GM19397 (cell line): ENCODE data around the gene TRIML1.
"Not testable (repeated sequence)": the region's sequence is repeated elsewhere in the genome, so short reads cannot be mapped to it uniquely, and the experiment has no call there.

ENCODE experiments used
- ATAC-seq: cut with Tn5 transposase; IDR thresholded peaks from one replicate; pipeline ENCODE4 v1.9.1; 2021; ENCODE audit warnings: mild to moderate bottlenecking, moderate library complexity; ENCODE audit not compliant: unreplicated experiment

The TRIML1 gene

DNA sequence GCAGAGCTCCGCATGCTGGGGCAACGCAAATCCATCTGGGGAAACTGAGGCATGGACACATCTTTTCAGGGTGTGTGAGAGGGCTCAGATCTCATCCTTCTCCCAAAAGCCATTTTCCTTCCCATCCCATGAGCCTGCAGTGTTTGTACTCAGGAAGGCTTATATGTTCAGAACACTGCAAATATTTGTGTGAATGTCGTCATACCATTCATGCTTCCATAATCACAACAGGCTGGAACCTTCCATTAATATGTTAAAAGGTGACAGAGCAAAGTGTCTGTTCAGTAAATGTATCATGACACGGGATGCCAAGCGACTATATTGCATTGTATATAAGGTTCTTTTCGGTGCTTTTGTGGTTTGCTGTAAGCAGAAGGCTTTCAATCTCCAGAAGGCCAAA lies 8.5 kb downstream of the TRIML1 start:
- no peak for ATAC-seq

DNA sequence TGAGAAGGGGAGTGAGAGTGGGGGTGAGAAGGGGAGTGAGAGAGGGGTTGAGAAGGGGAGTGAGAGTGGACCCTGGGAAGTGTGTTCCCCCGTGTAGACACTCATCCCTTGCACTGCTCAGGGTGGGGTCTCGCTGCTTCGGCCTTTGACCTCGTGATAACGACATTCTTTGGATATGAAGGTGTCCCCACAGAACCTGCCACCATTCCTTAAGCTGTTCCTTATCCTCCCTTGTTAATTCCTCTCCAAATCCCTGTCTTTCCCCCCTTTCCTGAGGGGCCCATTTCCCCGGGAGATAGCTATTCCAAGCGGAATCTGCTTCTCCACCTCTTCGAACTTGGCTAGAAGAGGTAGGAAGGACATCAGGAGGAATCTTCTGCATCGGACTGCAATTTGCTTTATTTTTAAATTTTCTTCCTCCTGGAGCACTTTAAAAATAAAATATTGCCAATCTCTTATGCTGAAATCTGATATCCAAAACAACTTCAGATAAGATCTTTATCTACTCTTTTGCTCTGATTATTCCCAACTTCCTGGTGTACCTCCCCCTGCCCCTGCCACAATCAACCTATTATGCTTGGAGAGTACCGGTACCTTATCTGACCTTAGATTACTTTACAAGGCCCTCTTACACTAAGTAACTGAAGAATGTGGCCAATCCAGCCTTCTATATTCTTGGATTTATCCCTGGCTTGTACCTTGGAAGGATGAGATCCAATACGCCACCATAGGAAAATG lies 15.6 kb downstream of the TRIML1 start:
- ATAC-seq = no peak

DNA sequence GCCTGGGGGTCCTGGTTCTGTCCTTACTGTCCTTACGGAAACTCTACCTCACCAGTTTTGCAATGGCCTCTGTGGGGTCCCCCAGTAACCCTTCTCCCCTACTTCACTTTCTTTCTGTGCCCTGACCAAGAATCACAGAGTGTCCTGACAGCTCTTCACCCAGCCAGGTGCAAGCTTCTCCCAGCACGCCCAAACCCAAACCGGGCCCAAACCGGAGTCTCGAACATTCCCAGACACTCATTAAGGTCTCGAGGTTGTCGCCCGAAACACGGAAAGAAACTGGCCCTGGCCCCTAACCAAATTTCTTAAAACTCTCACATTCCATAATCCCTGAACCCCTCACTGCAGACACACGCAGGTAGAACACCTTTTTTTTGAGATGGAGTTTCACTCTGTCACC lies 19.1 kb downstream of the TRIML1 start:
- ATAC-seq = no peak

DNA sequence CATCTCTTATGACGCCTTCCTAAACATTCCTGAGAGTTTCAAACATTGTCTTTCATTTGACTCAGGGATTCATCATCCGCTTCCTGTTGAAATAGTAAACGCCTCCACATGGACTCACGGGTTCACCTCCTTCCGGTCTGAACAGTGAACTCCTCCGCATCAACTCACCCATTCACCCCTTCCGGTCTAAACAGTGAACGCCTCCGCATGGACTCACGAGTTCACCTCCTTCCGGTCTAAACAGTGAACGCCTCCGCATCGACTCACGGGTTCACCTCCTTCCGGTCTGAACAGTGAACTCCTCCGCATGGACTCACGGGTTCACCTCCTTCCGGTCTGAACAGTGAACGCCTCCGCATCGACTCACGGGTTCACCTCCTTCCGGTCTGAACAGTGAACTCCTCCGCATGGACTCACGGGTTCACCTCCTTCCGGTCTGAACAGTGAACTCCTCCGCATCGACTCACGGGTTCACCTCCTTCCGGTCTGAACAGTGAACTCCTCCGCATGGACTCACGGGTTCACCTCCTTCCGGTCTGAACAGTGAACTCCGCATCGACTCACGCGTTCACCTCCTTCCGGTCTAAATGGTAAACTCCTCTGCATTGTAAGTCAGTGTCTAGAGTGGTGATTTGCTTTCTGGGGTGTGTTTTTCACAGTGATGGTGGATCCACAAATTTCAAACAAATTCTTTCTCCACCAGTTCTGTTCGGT lies 20.4 kb downstream of the TRIML1 start:
- ATAC-seq = not testable (repeated sequence)

DNA sequence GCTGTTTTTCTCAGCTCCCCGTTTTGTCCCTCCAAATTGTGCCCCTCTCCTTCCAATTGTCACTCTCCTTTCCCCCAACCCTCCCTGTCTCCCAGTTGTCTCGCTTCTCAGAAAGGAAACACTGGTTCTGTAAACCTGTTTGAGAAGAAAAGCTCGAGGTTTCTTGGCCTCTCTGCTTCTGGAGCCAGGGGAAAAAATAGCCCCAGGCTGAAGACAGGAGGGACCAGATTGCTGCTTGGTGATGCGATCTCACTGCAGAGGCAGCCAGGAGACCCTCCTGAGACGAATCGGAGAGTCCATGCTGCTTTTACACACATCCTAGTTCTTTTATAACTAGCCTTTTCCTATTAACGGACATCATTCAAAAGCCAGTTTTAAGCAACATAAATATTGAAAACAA lies 21.2 kb downstream of the TRIML1 start:
- ATAC-seq = no peak

DNA sequence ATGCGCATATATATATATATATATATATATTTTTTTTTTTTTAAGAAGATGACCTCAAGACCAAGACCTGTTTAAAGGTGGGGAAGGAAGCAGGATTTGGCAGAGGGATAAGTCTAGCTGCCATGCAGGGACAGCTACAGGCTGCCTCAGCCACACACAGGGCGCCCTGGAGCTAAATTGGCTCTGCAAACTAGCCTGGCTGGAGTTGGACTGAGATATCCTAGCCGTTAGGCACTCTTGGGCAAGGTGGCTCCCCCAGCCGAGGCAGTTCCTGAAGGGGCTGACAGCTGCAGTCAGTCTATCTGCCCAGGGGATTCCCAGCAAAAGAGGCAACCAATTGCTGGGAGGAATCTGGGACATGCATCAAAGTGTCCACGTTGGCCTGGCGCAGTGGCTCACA lies 21.9 kb downstream of the TRIML1 start:
- no peak for ATAC-seq

DNA sequence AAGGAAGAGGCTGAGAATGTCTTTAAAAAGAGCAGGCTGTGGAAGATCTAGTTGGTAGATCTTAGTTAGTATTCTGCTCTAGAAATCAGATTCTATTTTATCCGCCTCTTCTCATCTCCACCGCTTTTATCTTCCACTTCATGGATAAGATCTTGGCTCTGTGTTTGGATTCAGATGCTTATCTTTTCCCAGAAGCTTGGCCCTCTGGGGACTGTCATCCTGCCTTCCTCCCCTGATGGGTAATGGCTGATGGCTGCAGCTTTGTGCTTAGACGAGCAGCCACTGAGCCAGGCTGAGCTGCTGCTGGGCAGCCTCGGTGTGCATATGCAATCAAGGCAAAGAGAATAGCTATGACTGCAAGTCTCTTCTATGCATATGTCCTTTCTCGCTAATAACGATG lies 23.5 kb downstream of the TRIML1 start:
- ATAC-seq = no peak

DNA sequence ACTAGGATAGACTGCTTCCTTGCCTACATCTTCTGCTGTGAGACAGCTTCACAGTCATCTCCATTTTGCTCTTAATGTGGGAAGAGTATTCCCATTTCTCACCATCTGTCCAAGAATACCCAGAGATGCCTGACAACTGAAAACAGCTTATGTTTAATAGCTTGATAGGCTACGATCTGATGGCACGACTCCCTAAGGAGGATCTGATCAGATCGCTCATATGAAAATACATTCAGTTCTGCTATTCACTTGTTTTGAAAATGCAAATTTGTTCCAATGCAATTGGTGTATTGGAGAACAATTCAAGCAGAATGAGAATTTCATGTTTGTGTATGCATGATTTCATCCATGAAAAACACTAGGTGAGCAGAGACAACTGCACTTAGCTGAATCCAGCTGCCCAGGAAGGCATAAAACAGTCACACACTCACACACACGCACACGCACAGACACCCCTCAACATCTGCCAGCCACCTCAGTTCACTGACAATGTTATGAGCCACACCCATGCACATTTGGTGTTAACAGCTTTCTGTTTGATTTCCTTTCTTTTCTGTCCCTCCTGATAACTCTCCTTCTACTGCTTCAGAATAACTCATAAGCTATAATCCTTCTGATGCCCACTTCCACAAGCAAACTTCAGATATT lies 29.6 kb downstream of the TRIML1 start:
- no peak for ATAC-seq

DNA sequence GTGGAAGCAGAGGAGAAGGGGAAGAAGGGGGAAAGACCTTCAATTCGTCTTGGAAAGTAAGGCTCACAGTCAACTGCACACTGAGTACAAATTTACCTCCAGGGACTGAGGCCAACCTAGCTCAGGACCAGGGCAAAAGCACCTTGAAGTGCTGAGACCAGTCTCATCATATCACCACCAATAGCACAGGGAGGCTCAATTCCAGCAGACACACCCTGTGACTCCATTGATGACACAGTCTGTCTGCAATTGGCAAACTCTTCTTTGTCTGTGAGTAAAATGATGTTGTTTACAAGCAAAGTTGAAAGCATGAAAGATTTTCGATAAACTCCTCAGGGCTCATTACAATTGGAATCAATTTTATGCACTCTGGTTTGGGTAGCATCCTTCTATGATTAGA lies 32.3 kb downstream of the TRIML1 start:
- no peak for ATAC-seq

DNA sequence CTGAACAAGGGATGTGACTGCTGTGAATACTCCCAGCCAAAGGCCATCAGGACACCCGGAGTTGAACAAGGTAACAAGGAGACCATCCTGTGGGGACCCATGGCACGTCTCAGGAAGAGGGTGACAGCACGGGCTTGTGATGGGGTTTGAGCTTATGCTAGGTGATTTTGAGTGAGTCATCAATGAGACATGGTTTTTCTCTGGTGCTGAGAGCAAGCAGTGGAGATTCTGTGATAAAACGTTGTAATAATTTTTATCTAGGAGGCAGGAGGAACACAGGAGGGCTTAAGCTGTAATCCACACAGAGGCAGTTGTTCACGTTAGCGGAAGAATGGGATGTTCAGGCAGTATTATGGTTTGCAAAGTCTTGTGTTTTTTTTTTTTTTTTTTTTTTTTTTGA lies 36.0 kb downstream of the TRIML1 start:
- no peak for ATAC-seq

DNA sequence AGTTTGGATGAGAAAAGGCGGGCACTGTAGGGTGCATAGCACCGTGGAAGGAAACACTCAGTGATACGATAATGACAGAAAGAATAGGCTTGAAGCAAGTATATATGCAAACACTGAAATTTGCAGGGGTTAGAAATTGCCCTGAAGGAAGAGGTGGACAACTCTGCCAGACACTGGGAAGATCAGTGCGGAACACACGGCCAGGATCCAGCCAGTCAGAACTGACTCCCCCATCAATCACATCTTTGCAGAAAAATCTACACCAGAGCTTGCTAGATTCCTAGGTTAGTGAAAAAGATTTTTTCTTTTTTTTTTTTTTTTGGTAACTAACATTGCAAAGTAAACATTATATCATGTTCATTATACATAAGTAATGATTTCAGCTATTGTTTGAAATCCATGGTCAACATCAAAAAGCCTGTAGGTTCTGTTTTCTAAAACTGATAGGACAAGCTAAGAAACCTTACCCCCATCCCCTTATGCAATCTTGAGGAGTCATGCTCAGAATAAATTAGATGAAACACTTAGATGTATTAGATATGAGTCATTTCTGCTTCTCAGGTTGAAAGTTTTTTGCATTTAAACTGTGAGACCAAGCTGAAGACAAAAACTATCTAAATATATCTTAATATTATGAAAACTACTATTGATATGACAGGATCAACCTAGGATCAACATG lies 38.9 kb downstream of the TRIML1 start:
- ATAC-seq = no peak

DNA sequence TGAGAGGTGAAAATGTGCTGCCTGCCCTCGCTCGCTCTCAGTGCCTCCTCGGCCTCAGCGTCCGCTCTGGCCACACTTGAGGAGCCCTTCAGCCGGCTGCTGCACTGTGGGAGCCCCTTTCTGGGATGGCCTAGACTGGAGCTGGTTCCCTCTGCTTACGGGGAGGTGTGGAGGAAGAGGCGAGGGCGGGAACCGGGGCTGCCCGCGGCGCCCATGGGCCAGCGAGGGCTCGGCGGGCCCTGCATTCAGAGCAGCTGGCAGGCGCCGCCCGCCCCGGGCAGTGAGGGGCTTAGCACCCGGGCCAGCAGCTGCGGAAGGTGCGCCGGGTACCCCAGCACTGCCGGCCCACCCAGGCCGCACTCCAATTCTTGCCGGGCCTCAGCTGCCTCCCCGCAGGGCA lies 39.6 kb downstream of the TRIML1 start:
- ATAC-seq = no peak

DNA sequence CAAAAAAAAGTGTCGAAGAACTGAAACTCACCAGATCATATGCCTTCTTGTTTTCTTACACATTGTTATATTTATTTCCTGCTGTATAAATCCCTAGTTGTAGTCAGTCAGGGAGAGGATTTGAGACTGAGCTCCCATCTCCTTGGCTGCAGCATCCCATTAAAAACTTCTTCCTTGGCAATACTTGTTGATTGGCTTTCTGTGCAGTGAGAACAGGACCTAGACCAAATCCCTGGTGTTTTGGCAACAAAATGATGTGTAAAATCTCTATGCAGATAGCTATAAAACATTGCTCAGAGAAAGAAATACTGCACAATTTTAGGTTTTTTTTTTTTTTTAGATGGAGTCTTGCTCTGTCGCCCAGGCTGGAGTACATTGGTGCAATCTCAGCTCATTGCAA lies 47.9 kb downstream of the TRIML1 start:
- ATAC-seq = no peak

DNA sequence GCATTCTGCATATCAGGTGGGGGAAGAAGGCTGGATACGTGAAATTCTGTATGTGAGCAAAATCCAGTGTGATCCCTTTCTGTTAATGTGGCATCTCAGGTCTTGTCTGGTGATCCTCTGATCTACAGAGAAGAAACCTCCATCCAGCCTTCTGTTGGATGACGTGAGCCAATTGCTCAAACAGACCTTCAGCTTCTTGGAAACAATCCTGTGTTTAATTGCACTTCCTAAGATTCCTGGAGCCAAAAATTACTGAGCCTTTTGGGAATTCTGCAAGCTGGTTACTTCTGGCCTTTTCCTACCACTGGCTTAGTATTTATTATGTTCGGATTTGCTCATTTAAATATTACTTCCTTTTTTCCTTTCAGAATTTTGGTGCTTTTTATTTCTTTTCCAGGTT lies 51.2 kb downstream of the TRIML1 start:
- ATAC-seq = no peak

DNA sequence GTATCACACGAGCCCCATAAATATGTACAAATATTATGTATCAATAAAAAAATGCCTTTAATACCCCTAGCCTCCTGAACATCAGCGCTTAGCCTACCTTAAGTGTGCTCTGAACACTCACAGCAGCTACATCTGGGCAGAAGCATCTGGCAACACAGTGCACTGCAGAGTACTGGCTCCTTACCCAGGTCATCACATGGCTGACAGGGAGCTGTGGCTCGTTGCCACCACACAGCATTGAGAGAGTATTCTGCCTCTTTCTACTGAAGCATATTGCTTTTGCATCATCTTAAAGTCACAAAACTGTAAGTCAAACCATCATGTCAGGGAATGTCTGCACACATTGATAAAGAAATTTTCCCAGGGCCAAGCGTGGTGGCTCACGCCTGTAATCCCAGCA lies 55.2 kb downstream of the TRIML1 start:
- no peak for ATAC-seq

DNA sequence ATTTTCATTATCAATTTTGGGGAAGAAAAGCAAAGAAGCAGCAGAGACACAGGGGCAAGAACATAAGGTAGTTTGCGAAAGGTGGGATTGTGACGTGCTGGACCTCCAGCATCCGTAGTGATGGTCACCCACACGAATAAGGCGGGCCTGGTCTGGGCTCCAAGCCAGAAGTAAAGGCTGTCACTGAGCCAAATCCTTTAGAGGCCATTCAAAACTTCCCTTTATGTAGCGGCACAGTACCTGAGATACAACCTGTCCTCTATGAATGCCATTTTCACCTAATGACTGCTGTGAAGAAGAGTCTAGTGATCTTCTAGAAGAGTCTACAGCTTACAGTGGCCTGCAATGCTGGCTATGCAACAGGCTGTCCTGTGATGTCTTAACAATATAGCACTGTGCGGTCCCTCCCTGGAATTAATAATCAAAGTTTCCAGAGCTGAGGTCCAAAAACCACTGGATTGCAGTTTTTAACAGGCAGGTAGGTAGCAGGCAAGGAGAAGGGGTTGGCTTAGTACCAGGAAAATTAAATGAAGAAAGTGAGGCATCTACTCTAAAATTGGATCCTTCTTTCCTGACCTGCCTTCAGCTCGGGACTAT lies 56.2 kb downstream of the TRIML1 start:
- ATAC-seq = no peak

DNA sequence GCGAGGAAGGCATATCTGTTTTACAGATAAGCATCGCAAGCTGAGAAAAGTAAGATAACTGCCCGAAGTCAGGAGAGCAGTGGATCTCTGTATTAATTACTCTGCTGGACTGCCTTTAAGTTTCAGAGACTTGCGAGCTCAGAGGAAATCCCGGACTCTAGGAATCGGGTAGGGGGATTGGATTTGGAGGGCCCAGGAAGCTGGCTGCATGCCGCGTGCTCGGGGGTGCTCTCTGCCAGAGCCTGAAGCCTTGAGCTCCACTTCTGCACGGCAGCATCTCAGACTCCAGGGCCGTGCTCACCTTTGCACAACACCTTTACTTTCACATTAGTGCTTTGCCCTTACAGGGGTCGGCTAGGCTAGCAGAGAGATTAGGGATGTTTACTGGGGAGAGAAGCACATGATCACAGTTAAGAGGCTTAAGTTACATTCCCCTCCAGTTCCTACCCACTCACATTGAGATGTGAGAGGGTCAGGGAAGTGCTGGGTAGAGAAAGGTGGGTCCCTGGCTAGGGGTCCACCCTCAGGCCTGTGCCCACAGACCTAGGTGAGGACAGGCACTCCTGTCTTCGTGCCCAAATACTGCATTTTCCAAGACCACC lies 57.0 kb downstream of the TRIML1 start:
- no peak for ATAC-seq
